Liver (tissue), 9 donors: ENCODE results near the gene UGT1A8. TPM values are rescaled to one million over a fixed set of nuclear protein-coding genes. Genes with fewer than 3 reads are reported as not detected.

Experiments
- DNase-seq: peaks from one replicate; pipeline ENCODE4 v3.0.0-alpha.2; 2017; ENCODE audit warnings: low spot score
- H3K27ac ChIP-seq, 2 donors: one replicate each; pipeline ENCODE4 v1.7.0; 2013; ENCODE audit warnings: inconsistent platforms in 2 of 2, low read length in 2 of 2, control low read depth in 1 of 2, low read depth in 1 of 2, mild to moderate bottlenecking in 1 of 2
- H3K27me3 ChIP-seq, 4 donors: one replicate each; pipeline versions ENCODE4 v1.6.1 to v1.7.0; 2013; ENCODE audit warnings: low read length in 3 of 4, inconsistent platforms in 1 of 4, mild to moderate bottlenecking in 1 of 4, moderate library complexity in 1 of 4; ENCODE audit not compliant: control insufficient read depth in 4 of 4, insufficient read depth in 4 of 4
- H3K36me3 ChIP-seq, 4 donors: one replicate each; pipeline versions ENCODE4 v1.6.1 to v1.7.0; 2013; ENCODE audit warnings: low read length in 3 of 4, mild to moderate bottlenecking in 3 of 4, low read depth in 1 of 4, moderate library complexity in 1 of 4; ENCODE audit not compliant: control insufficient read depth in 4 of 4, insufficient read depth in 3 of 4
- H3K4me1 ChIP-seq, 4 donors: one replicate each; pipeline versions ENCODE4 v1.6.1 to v1.7.0; 2013; ENCODE audit warnings: low read length in 3 of 4, mild to moderate bottlenecking in 3 of 4, moderate library complexity in 1 of 4; ENCODE audit not compliant: control insufficient read depth in 4 of 4, insufficient read depth in 4 of 4
- H3K4me3 ChIP-seq, 3 donors: one replicate each; pipeline versions ENCODE4 v1.6.1 to v1.7.0; 2013; ENCODE audit warnings: low read length in 3 of 3, control low read depth in 1 of 3, low read depth in 1 of 3, mild to moderate bottlenecking in 1 of 3
- H3K9ac ChIP-seq, 2 donors: one replicate each; pipeline ENCODE4 v1.7.0; 2013; ENCODE audit warnings: low read length in 2 of 2, mild to moderate bottlenecking in 2 of 2, moderate library complexity in 2 of 2, control low read depth in 1 of 2, low read depth in 1 of 2
- H3K9me3 ChIP-seq, 4 donors: one replicate each; pipeline versions ENCODE4 v1.6.1 to v1.7.0; 2013; ENCODE audit warnings: low read length in 3 of 4; ENCODE audit not compliant: control insufficient read depth in 4 of 4
- ATF3 ChIP-seq: IDR thresholded peaks from 2 replicates; pipeline ENCODE4 v1.6.1; 2016; ENCODE audit warnings: antibody characterized with exemption
- CTCF ChIP-seq: fragments of 150-350 bp; IDR thresholded peaks from 2 replicates; pipeline ENCODE4 v1.5.1; 2017; ENCODE audit warnings: improper control_type of control experiment, low read depth, low read length; ENCODE audit not compliant: missing input control
- EGR1 ChIP-seq, 2 donors: IDR thresholded peaks; 2 replicates each; pipeline ENCODE4 v1.6.1; 2016 to 2018; ENCODE audit warnings: antibody characterized with exemption in 2 of 2, low read depth in 2 of 2
- FOXA1 ChIP-seq: IDR thresholded peaks from 2 replicates; pipeline ENCODE4 v1.6.1; 2016; ENCODE audit warnings: antibody characterized with exemption
- FOXA2 ChIP-seq: IDR thresholded peaks from 2 replicates; pipeline ENCODE4 v1.6.1; 2016; ENCODE audit warnings: antibody characterized with exemption
- GABPA ChIP-seq, 2 donors: IDR thresholded peaks in 1 of 2; conservative IDR thresholded peaks in 1 of 2; 2 replicates each; pipeline ENCODE4 v1.6.1; 2016; ENCODE audit warnings: antibody characterized with exemption in 2 of 2, mild to moderate bottlenecking in 1 of 2, moderate library complexity in 1 of 2
- HNF4G ChIP-seq: IDR thresholded peaks from 2 replicates; pipeline ENCODE4 v1.6.1; 2016; ENCODE audit warnings: antibody characterized with exemption
- JUND ChIP-seq, 2 donors: IDR thresholded peaks; 2 replicates each; pipeline ENCODE4 v1.6.1; 2016; ENCODE audit warnings: antibody characterized with exemption in 2 of 2
- MAX ChIP-seq: IDR thresholded peaks from 2 replicates; pipeline ENCODE4 v1.6.1; 2016; ENCODE audit warnings: antibody characterized with exemption
- NR2F2 ChIP-seq: IDR thresholded peaks from 2 replicates; pipeline ENCODE4 v1.6.1; 2016; ENCODE audit warnings: antibody characterized with exemption
- RAD21 ChIP-seq, 2 donors: IDR thresholded peaks; 2 replicates each; pipeline ENCODE4 v1.6.1; 2016; ENCODE audit warnings: antibody characterized with exemption in 2 of 2, mild to moderate bottlenecking in 2 of 2
- REST ChIP-seq: IDR thresholded peaks from 2 replicates; pipeline ENCODE4 v1.6.1; 2016; ENCODE audit warnings: antibody characterized with exemption, mild to moderate bottlenecking
- RXRA ChIP-seq, 2 donors: IDR thresholded peaks; 2 replicates each; pipeline ENCODE4 v1.6.1; 2017 to 2018; ENCODE audit warnings: antibody characterized with exemption in 2 of 2, mild to moderate bottlenecking in 1 of 2
- SP1 ChIP-seq: IDR thresholded peaks from 2 replicates; pipeline ENCODE4 v1.6.1; 2018; ENCODE audit warnings: antibody characterized with exemption, mild to moderate bottlenecking
- TAF1 ChIP-seq: conservative IDR thresholded peaks from 2 replicates; pipeline ENCODE4 v1.6.1; 2016; ENCODE audit warnings: antibody characterized with exemption, mild to moderate bottlenecking
- YY1 ChIP-seq: IDR thresholded peaks from 2 replicates; pipeline ENCODE4 v1.6.1; 2016; ENCODE audit warnings: antibody characterized with exemption, mild to moderate bottlenecking
- ZBTB33 ChIP-seq: IDR thresholded peaks from 2 replicates; pipeline ENCODE4 v1.6.1; 2016; ENCODE audit warnings: antibody characterized with exemption
- WGBS: extraction: QIAGEN DNeasy Blood & Tissue Kit; methylation state at CpG from one replicate; pipeline ENCODE4 v1.1.7; 2013; 5-methylcytosine and 5-hydroxymethylcytosine counted together
- polyA plus RNA-seq, 2 donors: library from polyadenylated mRNA; stranded (reverse) in 1 of 2; unstranded in 1 of 2; fragments of 200-250 nt in 1 of 2; fragments of >200 nt in 1 of 2; fragmentation: Nextera tagmentation in 1 of 2; extraction: Ambion mirVana in 1 of 2; gene quantifications; one replicate each; pipeline versions ENCODE4 v1.2.1 to v1.2.3, GENCODE V29; 2013 to 2015
- total RNA-seq, 2 donors: library from RNA; depleted of rRNA; stranded (reverse); fragments of >200 nt; gene quantifications; one replicate each; pipeline ENCODE4 v1.2.3, GENCODE V29; 2014
- donor health status: healthy.
- donor health status: healthy.
- donor health status: healthy.
- donor health status: healthy.
- donor health status: healthy.

The UGT1A8 gene
- total and polyA plus RNA-seq, 4 donors, result 0.17 to 0.51 (median 0.48) TPM; not detected in 1

GRCh38 chr2:233743464-233744259, 126.2 kb downstream of the UGT1A8 start:
- no peaks in the 10 kb centered on the region for H3K9me3 ChIP-seq
- no peak overlapping the region for H3K9ac ChIP-seq
- WGBS, result 96% methylated on average over 46 of the region's 46 CpGs
- no peak overlapping the region for H3K27ac ChIP-seq
- no peak for TF ChIP-seq MAX
- no peak for TF ChIP-seq ATF3
- no peak for TF ChIP-seq RAD21 (IDR thresholded peaks at IDR 0.05)
- TF ChIP-seq SP1, result no peak
- TF ChIP-seq YY1, result no peak
- TF ChIP-seq RXRA (IDR thresholded peaks at IDR 0.05), result no peak
- TF ChIP-seq NR2F2, result no peak
- TF ChIP-seq GABPA (IDR thresholded peaks at IDR 0.05 in 1 of 2, conservative IDR thresholded peaks at IDR 0.05 in 1 of 2), result no peak
- TF ChIP-seq JUND (IDR thresholded peaks at IDR 0.05), result no peak
- TF ChIP-seq ZBTB33, result no peak
- no peak for TF ChIP-seq CTCF
- H3K27me3 ChIP-seq, result no peaks in the 10 kb centered on the region
- peaks cover 0 to 4% (median 2%) of the 10 kb centered on the region in 4 donors for H3K36me3 ChIP-seq
- peaks cover 17 to 70% (median 40%) of the 10 kb centered on the region in 4 donors for H3K4me1 ChIP-seq
- no peak overlapping the region for H3K4me3 ChIP-seq
- DNase-seq, result no peak

- no peak for DNase-seq
- H3K9me3 ChIP-seq, result no peaks in the 10 kb centered on the region
- TF ChIP-seq EGR1 (IDR thresholded peaks at IDR 0.05; ENCODE audit: low read depth in 2 of 2) (peak; percentile 50 to 59), SP1 (peak; percentile 94), FOXA1 (no peak), RXRA (IDR thresholded peaks at IDR 0.05) (peak; percentile 96 to 98), JUND (IDR thresholded peaks at IDR 0.05) (peak; percentile 88 to 90), FOXA2 (peak; percentile 72), YY1 (peak; percentile 78), REST (peak; percentile 59), CTCF (no peak), HNF4G (peak; percentile 86), RAD21 (IDR thresholded peaks at IDR 0.05) (peak; percentile 37 to 55), MAX (peak; percentile 59), GABPA (IDR thresholded peaks at IDR 0.05 in 1 of 2, conservative IDR thresholded peaks at IDR 0.05 in 1 of 2) (peak in 1 of 2 donors; percentile 17), TAF1 (no peak)
These were observed 127.8 kb downstream of the UGT1A8 start for GRCh38 chr2:233745073-233745755.

More at GRCh38 chr2:233745073-233745755, 127.8 kb downstream of the UGT1A8 start:
- peaks cover 16 to 64% (median 39%) of the 10 kb centered on the region in 4 donors for H3K4me1 ChIP-seq
- peak overlapping the region in 1 of 3 donors; percentile 22 for H3K4me3 ChIP-seq
- no peak overlapping the region for H3K9ac ChIP-seq
- H3K36me3 ChIP-seq, result peaks cover 0 to 4% (median 2%) of the 10 kb centered on the region in 4 donors
- WGBS, result 36% methylated on average over 5 of the region's 5 CpGs
- peak overlapping the region; percentile 49 to 65 for H3K27ac ChIP-seq
- no peaks in the 10 kb centered on the region for H3K27me3 ChIP-seq
